Spinal cord (tissue), 10 donors: ENCODE data around the gene GRIK2. TPM values are rescaled to one million over a fixed set of nuclear protein-coding genes. Genes with fewer than 3 reads are reported as not detected.
"Not testable (repeated sequence)": the region's sequence is repeated elsewhere in the genome, so short reads cannot be mapped to it uniquely, and the experiment has no call there.

ENCODE experiments used
- DNase-seq, 6 donors: peaks; one replicate each; pipeline versions ENCODE4 v3.0.0 to v3.0.0-alpha.2; 2013 to 2015; ENCODE audit warnings: low spot score in 6 of 6, low read depth in 4 of 6
- H3K27ac ChIP-seq: one replicate; pipeline ENCODE4 v1.5.1; 2013; ENCODE audit warnings: low read depth, low read length, control low read depth
- H3K27me3 ChIP-seq: one replicate; pipeline ENCODE4 v1.6.1; 2013; ENCODE audit warnings: low read length; ENCODE audit not compliant: control insufficient read depth, insufficient read depth
- H3K36me3 ChIP-seq: one replicate; pipeline ENCODE4 v1.6.1; 2013; ENCODE audit warnings: low read length; ENCODE audit not compliant: control insufficient read depth, insufficient read depth
- H3K4me1 ChIP-seq: one replicate; pipeline ENCODE4 v1.6.1; 2013; ENCODE audit warnings: low read length; ENCODE audit not compliant: control insufficient read depth, insufficient read depth
- H3K4me3 ChIP-seq: one replicate; pipeline ENCODE4 v1.5.1; 2013; ENCODE audit warnings: low read depth, low read length, control low read depth
- H3K9me3 ChIP-seq: one replicate; pipeline ENCODE4 v1.6.1; 2013; ENCODE audit warnings: low read length; ENCODE audit not compliant: control insufficient read depth, insufficient read depth
- WGBS: methylation state at CpG from one replicate; pipeline ENCODE4 v1.1.5; 2013; ENCODE audit warnings: missing lambda C conversion rate; ENCODE audit not compliant: insufficient coverage; 5-methylcytosine and 5-hydroxymethylcytosine counted together
- polyA plus RNA-seq, 2 donors: library from polyadenylated mRNA; unstranded; fragments of 120-200 nt; gene quantifications; one replicate each; pipeline ENCODE4 v1.2.1, GENCODE V29; 2013; ENCODE audit not compliant: insufficient read length in 2 of 2
- total RNA-seq, 2 donors: library from RNA; depleted of rRNA in 1 of 2; stranded (reverse); fragments of 120-200 nt in 1 of 2; fragments of >200 nt in 1 of 2; gene quantifications; one replicate each; pipeline versions ENCODE4 v1.2.3 to v1.2.4, GENCODE V29; 2013 to 2014
- donor health status: healthy.

GRIK2 gene
- total and polyA plus RNA-seq, 4 donors = 25.3 to 92.4 (median 54.7) TPM

DNA sequence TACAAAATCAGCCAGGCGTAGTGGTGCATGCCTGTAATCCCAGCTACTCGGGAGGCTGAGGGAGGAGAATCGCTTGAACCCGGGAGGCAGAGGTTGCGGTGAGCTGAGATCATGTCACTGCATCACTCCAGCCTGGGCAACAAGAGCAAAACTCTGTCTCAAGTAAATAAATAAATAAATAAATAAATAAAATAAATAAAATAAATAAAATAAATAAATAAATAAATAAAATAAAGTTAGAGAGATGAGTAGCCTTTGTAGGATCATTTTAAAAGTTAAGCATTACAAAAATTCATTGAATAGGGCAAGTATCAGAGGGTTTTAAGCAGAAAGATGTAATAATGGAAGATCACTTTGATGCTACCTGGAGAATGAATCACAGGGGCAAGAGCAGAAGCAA, 9.8 kb upstream of the GRIK2 start:
- not testable (repeated sequence) for DNase-seq, H3K9me3 ChIP-seq, H3K27me3 ChIP-seq, H3K27ac ChIP-seq, H3K4me1 ChIP-seq, H3K36me3 ChIP-seq, H3K4me3 ChIP-seq
- WGBS = 100% methylated on average over 1 of the region's 5 CpGs

DNA sequence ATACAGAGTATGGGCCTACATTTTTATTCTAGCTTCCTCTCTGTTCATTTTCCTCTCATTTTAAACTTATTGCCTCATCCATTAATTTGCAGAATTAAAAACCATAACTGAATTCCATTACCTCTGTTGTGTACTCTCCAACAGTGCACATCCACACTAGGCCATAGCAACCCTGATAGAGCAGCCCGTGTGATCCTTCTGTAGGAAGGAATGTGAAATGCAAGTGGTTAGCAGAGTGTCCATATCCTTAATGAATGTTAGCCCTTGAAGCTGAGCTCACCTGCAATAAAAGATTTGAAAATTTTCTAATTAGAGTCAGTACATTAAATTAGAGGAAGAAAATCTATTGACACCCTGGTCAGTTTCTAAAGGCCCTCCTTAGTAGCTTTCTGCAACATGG, 6.5 kb upstream of the GRIK2 start:
- no CpG with 5 or more reads among the region's 1 CpG for WGBS
- no peak for DNase-seq
- Histone ChIP-seq H3K36me3 (no peaks in the 10 kb centered on the region), H3K4me1 (peaks cover 7% of the 10 kb centered on the region), H3K27ac (no peak overlapping the region), H3K27me3 (peaks cover under 1% of the 10 kb centered on the region), H3K4me3 (no peak overlapping the region), H3K9me3 (no peaks in the 10 kb centered on the region)

DNA sequence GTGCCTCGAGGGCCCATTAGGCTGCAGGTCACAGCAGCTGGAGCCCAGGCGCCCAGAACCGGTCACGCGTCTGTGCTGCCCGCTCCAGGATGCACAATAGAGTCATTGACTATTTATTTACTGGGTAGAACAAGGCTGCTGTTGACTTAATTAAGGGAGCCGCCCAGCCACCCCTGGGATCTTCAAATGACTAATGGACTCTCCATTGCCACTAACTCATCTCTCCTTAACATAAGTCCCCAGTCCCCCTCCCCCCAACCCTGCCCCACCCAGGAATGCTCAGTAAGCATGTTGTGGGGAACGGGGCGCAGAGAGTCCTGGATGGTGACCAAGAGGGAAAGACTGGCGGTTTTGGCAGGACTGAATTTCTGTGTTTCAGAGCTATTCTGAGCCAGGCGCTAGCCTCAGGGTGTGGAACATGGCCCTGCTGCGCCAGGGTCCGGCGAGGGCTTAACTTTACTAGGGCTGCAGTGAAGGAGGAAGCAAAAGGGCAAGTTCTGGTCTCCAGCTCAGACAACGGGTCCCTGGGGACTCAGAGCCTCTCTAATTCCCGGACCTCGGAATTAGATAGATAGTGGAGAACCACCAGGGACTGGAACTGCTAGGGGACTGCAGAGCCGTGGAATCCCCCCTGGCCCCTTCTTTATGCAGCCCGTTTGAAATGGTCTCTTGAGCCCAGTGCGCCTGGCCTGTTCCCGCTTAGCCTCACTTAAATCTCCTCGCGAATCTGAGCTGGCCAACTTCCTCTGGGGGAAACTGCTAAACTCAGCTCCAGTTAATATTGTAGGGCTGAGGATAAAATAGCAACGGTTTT, 1.5 kb upstream of the GRIK2 start:
- Histone ChIP-seq H3K27ac (peak overlapping the region; percentile 25), H3K4me1 (peaks cover 26% of the 10 kb centered on the region)

DNA sequence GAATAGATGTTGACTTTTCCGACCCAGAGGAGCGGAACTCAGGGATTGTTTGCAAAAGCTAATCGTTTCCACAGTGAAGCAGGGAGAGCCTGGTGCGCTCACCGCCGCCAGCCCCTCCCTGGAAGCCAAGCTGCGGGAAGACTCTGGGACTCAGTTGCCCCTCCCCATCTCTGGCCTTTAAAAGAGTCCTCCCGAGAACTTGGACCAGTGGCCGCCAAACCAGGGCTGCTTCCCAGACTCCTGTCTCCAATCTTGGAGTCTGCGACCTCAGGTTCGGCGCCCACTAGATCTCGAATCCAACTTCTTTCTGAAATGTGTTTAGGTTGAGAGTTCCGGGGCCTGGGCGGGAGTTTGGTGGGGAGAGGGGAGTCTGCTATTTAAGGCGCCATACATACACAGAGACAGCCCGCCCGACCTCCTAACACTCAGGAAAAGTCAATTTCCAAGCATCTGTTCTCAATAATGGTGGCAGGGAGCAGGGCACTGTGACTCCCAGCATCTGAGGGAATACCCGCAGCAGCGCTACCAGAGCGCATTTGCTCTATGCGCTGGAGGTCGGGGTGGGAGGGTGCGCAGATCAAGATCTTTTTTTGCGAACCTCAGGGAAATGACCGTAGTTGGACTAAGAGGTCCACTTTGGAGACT, 800 bp upstream of the GRIK2 start:
- Histone ChIP-seq H3K27me3 (peaks cover 12% of the 10 kb centered on the region), H3K27ac (peak overlapping the region; percentile 25), H3K36me3 (no peaks in the 10 kb centered on the region), H3K4me3 (peak overlapping the region; percentile 67), H3K4me1 (peaks cover 26% of the 10 kb centered on the region), H3K9me3 (no peaks in the 10 kb centered on the region)
- 2% methylated on average over 17 of the region's 26 CpGs for WGBS
- DNase-seq = no peak

More for the DNA sequence above, 1.5 kb upstream of the GRIK2 start:
- Histone ChIP-seq H3K9me3 (no peaks in the 10 kb centered on the region), H3K4me3 (peak overlapping the region; percentile 67), H3K27me3 (peaks cover 12% of the 10 kb centered on the region), H3K36me3 (no peaks in the 10 kb centered on the region)
- WGBS = 8% methylated on average over 15 of the region's 24 CpGs
- peak in 2 of 6 donors; percentile 53 to 61 for DNase-seq

DNA sequence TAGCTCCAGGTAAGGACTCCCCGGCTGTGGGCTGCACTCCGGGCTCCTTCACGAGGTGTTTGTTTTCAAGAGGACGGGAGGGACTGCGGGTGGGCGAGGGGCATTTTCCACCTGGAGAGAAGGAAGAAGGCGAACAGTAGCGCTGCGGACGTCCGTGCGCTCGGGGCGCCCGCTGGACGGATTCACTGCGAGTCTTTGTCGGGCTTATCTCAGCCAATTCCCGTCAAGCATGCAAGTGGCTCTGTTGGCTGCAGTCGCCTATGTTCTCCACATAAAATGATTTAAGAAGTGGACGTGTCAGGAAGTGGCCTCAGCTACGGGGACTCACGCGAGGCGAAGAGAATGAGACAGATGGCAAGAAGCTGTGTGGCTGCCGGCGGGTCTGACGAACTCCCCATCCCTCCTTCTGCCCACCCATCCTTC, 332 bp downstream of the GRIK2 start:
- Histone ChIP-seq H3K4me3 (peak overlapping the region; percentile 67), H3K27me3 (peaks cover 12% of the 10 kb centered on the region), H3K4me1 (peaks cover 26% of the 10 kb centered on the region), H3K27ac (peak overlapping the region; percentile 48), H3K9me3 (no peaks in the 10 kb centered on the region), H3K36me3 (no peaks in the 10 kb centered on the region)
- WGBS = 0% methylated on average over 21 of the region's 28 CpGs
- DNase-seq = peak in 2 of 6 donors; percentile 68 to 78

DNA sequence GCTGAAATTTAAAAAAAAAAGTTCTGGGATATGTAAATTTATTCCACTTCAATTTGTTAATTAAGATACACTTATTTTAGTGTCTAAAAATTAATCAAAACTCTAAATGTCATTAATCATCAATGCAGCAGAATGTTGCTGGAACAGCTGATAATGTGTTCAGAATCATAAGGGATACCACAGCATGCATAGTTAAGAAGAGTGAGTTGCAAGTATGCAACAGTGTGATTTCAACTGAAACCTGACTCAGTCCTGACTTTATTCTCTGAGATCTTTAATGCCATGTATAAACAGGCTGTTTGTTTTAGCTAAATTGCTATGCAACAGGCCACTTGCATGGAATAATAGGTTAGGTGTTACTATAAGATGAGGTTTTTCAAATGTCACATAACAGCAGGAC, 1.4 kb downstream of the GRIK2 start:
- no peaks in the 10 kb centered on the region for H3K9me3 ChIP-seq
- no peak overlapping the region for H3K27ac ChIP-seq
- H3K27me3 ChIP-seq = peaks cover 12% of the 10 kb centered on the region
- H3K4me3 ChIP-seq = peak overlapping the region; percentile 67
- H3K36me3 ChIP-seq = peaks cover 3% of the 10 kb centered on the region
- peaks cover 30% of the 10 kb centered on the region for H3K4me1 ChIP-seq
- no peak for DNase-seq

DNA sequence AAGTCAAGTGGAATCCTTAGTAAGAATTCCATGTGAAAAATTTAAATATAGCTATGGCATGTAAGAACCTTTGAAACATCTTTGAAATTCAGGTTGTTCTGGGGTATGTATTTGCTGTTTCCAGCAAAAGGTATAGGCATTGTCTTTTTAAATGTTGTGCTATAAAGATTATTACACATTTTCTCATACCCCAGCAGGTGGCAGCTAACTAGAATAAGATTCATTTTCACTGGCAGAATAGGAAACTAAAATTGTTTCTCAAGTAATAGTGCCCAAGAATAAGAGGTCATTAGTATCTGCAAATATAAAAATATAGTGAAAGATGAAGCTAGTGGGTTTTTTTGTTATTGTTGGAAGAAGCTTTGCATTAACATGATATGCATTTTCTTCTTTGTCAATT, 1.8 kb downstream of the GRIK2 start:
- H3K27ac ChIP-seq = no peak overlapping the region
- H3K4me3 ChIP-seq = peak overlapping the region; percentile 67
- peaks cover 3% of the 10 kb centered on the region for H3K36me3 ChIP-seq
- H3K9me3 ChIP-seq = no peaks in the 10 kb centered on the region
- peaks cover 30% of the 10 kb centered on the region for H3K4me1 ChIP-seq
- peak in 2 of 6 donors; percentile 40 to 85 for DNase-seq
- peaks cover 12% of the 10 kb centered on the region for H3K27me3 ChIP-seq

DNA sequence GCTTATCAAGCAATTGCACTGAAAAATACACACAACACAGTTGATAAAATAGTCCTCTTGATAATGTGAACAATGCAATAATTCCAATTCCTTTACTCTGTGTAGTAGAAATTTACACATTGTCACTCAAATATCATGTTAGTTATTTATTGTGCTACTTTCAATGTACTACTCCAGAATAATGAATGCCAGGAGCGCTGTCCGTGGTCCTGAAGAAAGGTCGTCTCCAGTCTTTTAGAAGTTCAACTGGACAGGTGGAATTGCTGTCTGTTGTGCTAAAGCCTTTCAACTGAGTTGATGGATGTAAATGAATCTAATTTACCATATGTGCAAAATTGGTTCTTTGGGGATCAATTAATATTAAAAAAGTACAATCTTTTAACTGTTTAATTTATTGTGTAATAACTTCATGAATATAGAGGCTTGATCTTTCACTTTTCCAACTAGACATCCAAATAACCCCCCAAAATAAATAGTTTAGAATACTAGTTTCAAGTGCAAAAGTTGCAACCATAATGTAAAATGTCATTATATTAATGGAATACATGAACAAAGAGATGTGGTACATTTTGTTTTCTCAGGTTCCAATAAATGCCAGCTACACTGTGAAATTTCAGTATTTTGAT, 3.2 kb downstream of the GRIK2 start:
- peaks cover 12% of the 10 kb centered on the region for H3K27me3 ChIP-seq

DNA sequence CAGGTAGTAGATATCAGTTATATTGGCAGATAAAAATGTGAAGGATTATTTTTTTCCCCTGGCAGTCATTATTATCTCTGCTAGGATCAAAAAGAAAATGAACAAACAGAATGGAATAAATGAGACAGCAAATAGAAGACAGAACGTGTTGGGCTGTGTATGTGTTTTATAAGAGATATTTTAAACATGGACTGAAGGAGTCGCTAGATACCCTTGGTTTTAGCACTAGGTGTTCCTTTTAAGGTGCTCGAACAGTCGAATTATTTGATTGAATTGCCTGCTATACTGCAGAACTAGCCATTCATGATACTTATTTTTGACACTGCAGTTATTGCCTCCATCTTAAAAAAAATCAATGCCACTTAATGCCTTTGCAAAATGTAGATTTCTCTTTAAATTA, 3.7 kb downstream of the GRIK2 start:
- no peak overlapping the region for H3K4me3 ChIP-seq
- H3K27ac ChIP-seq = no peak overlapping the region
- peak in 2 of 6 donors; percentile 77 to 97 for DNase-seq
- 10% methylated on average over 2 of the region's 4 CpGs for WGBS
- H3K4me1 ChIP-seq = peaks cover 27% of the 10 kb centered on the region
- H3K27me3 ChIP-seq = peaks cover 9% of the 10 kb centered on the region
- H3K9me3 ChIP-seq = no peaks in the 10 kb centered on the region
- peaks cover 3% of the 10 kb centered on the region for H3K36me3 ChIP-seq

More for the DNA sequence above, 3.2 kb downstream of the GRIK2 start:
- Histone ChIP-seq H3K4me3 (peak overlapping the region; percentile 16), H3K9me3 (no peaks in the 10 kb centered on the region), H3K4me1 (peaks cover 28% of the 10 kb centered on the region), H3K36me3 (peaks cover 3% of the 10 kb centered on the region), H3K27ac (no peak overlapping the region)
- peak in 2 of 6 donors; percentile 67 to 77 for DNase-seq
- WGBS = no CpG with 5 or more reads among the region's 3 CpGs
